ENCODE data around the gene ANXA3.

GRCh38 chr4:78534286-78534955 is 17.1 kb upstream of the ANXA3 start:
- TF ChIP-seq CTCF (IDR thresholded peaks at IDR 0.05) (no peak), POLR2AphosphoS5 (IDR thresholded peaks at IDR 0.05; ENCODE audit: low read depth, low read length) (no peak), IRF3 (IDR thresholded peaks at IDR 0.05; ENCODE audit: low read depth, low read length) (no peak), GABPA (IDR thresholded peaks at IDR 0.05; ENCODE audit: low read depth) (no peak), FOXJ3 (CRISPR knock-in tag; IDR thresholded peaks at IDR 0.05) (no peak), EP300 (IDR thresholded peaks at IDR 0.05; ENCODE audit: borderline replicate concordance in 1 of 2, low read depth in 1 of 2, low read length in 1 of 2) (no peak), RXRA (IDR thresholded peaks at IDR 0.05; ENCODE audit: borderline replicate concordance, low read depth) (no peak), RFX5 (IDR thresholded peaks at IDR 0.05; ENCODE audit: low read length) (no peak), JUND (IDR thresholded peaks at IDR 0.05) (no peak), SIN3A (IDR thresholded peaks at IDR 0.05; ENCODE audit: borderline replicate concordance, low read depth, low read length) (no peak), RAD21 (IDR thresholded peaks at IDR 0.05; ENCODE audit: low read length) (no peak), ZBTB33 (IDR thresholded peaks at IDR 0.05; ENCODE audit: borderline replicate concordance, low read depth) (no peak)
